OCI-LY7 (cell line): ENCODE data around the gene DNAL1. TPM values are rescaled to one million over a fixed set of nuclear protein-coding genes. Genes with fewer than 3 reads are reported as not detected.

ENCODE experiments used
- BruUV-seq: library from RNA; stranded (reverse); fragments of 400-500 nt; replicated peaks from 2 replicates; lab custom pipeline; 2021; lab: Mats Ljungman, UMichigan
- CTCF ChIA-PET: fragments of 300-600 bp; sonication (Branson Sonifier 250); formaldehyde crosslinking; loops from one replicate; lab custom pipeline; 2022; ENCODE audit warnings: antibody characterized with exemption; ENCODE audit not compliant: unreplicated experiment; lab: Charles Lee
- POLR2A ChIA-PET: fragments of 300-600 bp; sonication (Branson Sonifier 250); formaldehyde crosslinking; loops from one replicate; lab custom pipeline; 2022; ENCODE audit warnings: antibody characterized with exemption; lab: Charles Lee
- DNase-seq: peaks from one replicate; pipeline ENCODE4 v3.0.0-alpha.2; 2015; ENCODE audit warnings: low spot score
- H2AFZ ChIP-seq: fragments of 200-600 bp; sonication (generic), shearing (Covaris generic); 2 replicates; pipeline ENCODE4 v1.6.1; 2014; ENCODE audit warnings: mild to moderate bottlenecking, antibody characterized with exemption, low read length, moderate library complexity
- H3K27ac ChIP-seq: fragments of 200-600 bp; sonication (generic); 2 replicates; pipeline ENCODE4 v1.5.1; 2014; ENCODE audit warnings: mixed run types, low read depth, mild to moderate bottlenecking, moderate library complexity, low read length, inconsistent platforms; ENCODE audit not compliant: poor library complexity, severe bottlenecking
- H3K36me3 ChIP-seq: fragments of 200-600 bp; sonication (generic); 2 replicates; pipeline ENCODE4 v1.6.1; 2014; ENCODE audit warnings: mild to moderate bottlenecking, antibody characterized with exemption, low read length, moderate library complexity, mixed read lengths; ENCODE audit not compliant: insufficient read depth
- H3K4me1 ChIP-seq: fragments of 200-600 bp; sonication (generic); 2 replicates; pipeline ENCODE4 v1.5.1; 2014; ENCODE audit warnings: mild to moderate bottlenecking, low read length; ENCODE audit not compliant: insufficient read depth, poor library complexity, severe bottlenecking
- H3K4me2 ChIP-seq: fragments of 200-600 bp; sonication (generic); 2 replicates; pipeline ENCODE4 v1.6.1; 2014; ENCODE audit warnings: mild to moderate bottlenecking, low read length
- H3K4me3 ChIP-seq: fragments of 200-600 bp; sonication (generic); 2 replicates; pipeline ENCODE4 v1.5.1; 2014; ENCODE audit warnings: mild to moderate bottlenecking, low read depth, low read length; ENCODE audit not compliant: poor library complexity, severe bottlenecking
- H3K79me2 ChIP-seq: fragments of 200-600 bp; sonication (generic); 2 replicates; pipeline ENCODE4 v1.6.1; 2016; ENCODE audit warnings: low read depth, mild to moderate bottlenecking, low read length, moderate library complexity, mixed read lengths; ENCODE audit not compliant: insufficient read depth
- H3K9me2 ChIP-seq: fragments of 200-600 bp; sonication (generic); 2 replicates; pipeline ENCODE4 v1.6.1; 2016; ENCODE audit warnings: mild to moderate bottlenecking, low read length, mixed read lengths; ENCODE audit not compliant: insufficient read depth
- H3K9me3 ChIP-seq: fragments of 200-600 bp; sonication (generic); 2 replicates; pipeline ENCODE4 v1.6.1; 2014; ENCODE audit warnings: mild to moderate bottlenecking, mixed run types, low read length, mixed read lengths
- H4K20me1 ChIP-seq: fragments of 200-600 bp; sonication (generic); 2 replicates; pipeline ENCODE4 v1.6.1; 2014; ENCODE audit warnings: mild to moderate bottlenecking, antibody characterized with exemption, low read length, moderate library complexity, mixed read lengths; ENCODE audit not compliant: insufficient read depth
- CTCF ChIP-seq: fragments of 200-600 bp; sonication (generic); conservative IDR thresholded peaks from 2 replicates; pipeline ENCODE4 v1.5.1; 2014; ENCODE audit warnings: mild to moderate bottlenecking, antibody characterized with exemption, low read length, moderate library complexity, mixed read lengths
- EZH2phosphoT487 ChIP-seq: fragments of 200-600 bp; sonication (generic); IDR thresholded peaks from 2 replicates; pipeline ENCODE4 v1.6.1; 2018; ENCODE audit warnings: low read depth, borderline replicate concordance, mild to moderate bottlenecking, mixed run types, antibody characterized with exemption, low read length, moderate library complexity, mixed read lengths
- intact Hi-C: fragments of 100-400 bp; cut with micrococcal nuclease; formaldehyde crosslinking; loops from one replicate; pipeline ENCODE4 v1.10.0; 2022; ENCODE audit not compliant: unreplicated experiment
- total RNA-seq, 2 experiments: library from RNA; depleted of rRNA in 1 of 2; stranded (reverse); fragments of >200 nt in 1 of 2; shearing (Covaris generic) in 1 of 2; gene quantifications; 2 replicates each; pipeline ENCODE4 v1.2.3, GENCODE V29; 2014 to 2022

DNAL1 gene
- total RNA-seq, 2 experiments from 2014 or later = 5.6 to 7.5 TPM

- H3K4me1 ChIP-seq = no peaks in the 10 kb centered on the region
- TF ChIP-seq CTCF (no peak), EZH2phosphoT487 (no peak)
- H3K9me3 ChIP-seq = no peaks in the 10 kb centered on the region
- H3K27ac ChIP-seq = no peak overlapping the region
- no peak for DNase-seq
- no peaks in the 10 kb centered on the region for H3K36me3 ChIP-seq
- no TSS peak for BruUV-seq
- ChIA-PET POLR2A (no interaction called here), CTCF (no interaction called here)
- intact Hi-C loops = no loop called here
- H3K79me2 ChIP-seq = no peaks in the 10 kb centered on the region
- H3K4me2 ChIP-seq = no peak overlapping the region
- no peak overlapping the region for H2AFZ ChIP-seq
- no peaks in the 10 kb centered on the region for H3K9me2 ChIP-seq
- H3K4me3 ChIP-seq = no peak overlapping the region
- H4K20me1 ChIP-seq = no peaks in the 10 kb centered on the region
These were observed 24.5 kb upstream of the DNAL1 start for GRCh38 chr14:73620268-73620667.

- ChIA-PET POLR2A (no interaction called here), CTCF (no interaction called here)
- H3K36me3 ChIP-seq = no peaks in the 10 kb centered on the region
- H3K4me3 ChIP-seq = no peak overlapping the region
- intact Hi-C loops = no loop called here
- BruUV-seq = no TSS peak
- H3K4me2 ChIP-seq = no peak overlapping the region
- no peak for DNase-seq
- TF ChIP-seq EZH2phosphoT487 = no peak
- no peak for TF ChIP-seq CTCF
- H3K27ac ChIP-seq = no peak overlapping the region
- no peaks in the 10 kb centered on the region for H4K20me1 ChIP-seq
- H3K79me2 ChIP-seq = no peaks in the 10 kb centered on the region
- no peaks in the 10 kb centered on the region for H3K9me3 ChIP-seq
- no peaks in the 10 kb centered on the region for H3K4me1 ChIP-seq
- H2AFZ ChIP-seq = no peak overlapping the region
- no peaks in the 10 kb centered on the region for H3K9me2 ChIP-seq
These were observed 21.2 kb upstream of the DNAL1 start for GRCh38 chr14:73623504-73624054.

GRCh38 chr14:73625706-73626105 lies 19.1 kb upstream of the DNAL1 start:
- Histone ChIP-seq H3K4me3 (no peak overlapping the region), H3K4me2 (no peak overlapping the region), H3K9me3 (no peaks in the 10 kb centered on the region), H3K4me1 (no peaks in the 10 kb centered on the region), H3K79me2 (no peaks in the 10 kb centered on the region), H2AFZ (no peak overlapping the region), H3K27ac (no peak overlapping the region), H3K36me3 (no peaks in the 10 kb centered on the region), H4K20me1 (no peaks in the 10 kb centered on the region), H3K9me2 (no peaks in the 10 kb centered on the region)
- intact Hi-C loops = no loop called here
- ChIA-PET POLR2A (interaction anchor here (0.7 kb wide), 1 partner anchor 1594 kb away, joined by 3 read pairs; no protein-coding TSS in a partner anchor), CTCF (no interaction called here)
- BruUV-seq = no TSS peak
- no peak for DNase-seq
- TF ChIP-seq EZH2phosphoT487 (no peak), CTCF (no peak)
